ENCODE results near the gene ACTMAP. TPM values are rescaled to one million over a fixed set of nuclear protein-coding genes. Genes with fewer than 3 reads are reported as not detected.

ACTMAP gene
- total and polyA plus RNA-seq, 2 of the 13 experiments (the other 11 are each of a cell fraction or from before 2014, with no cell fraction given) = 2.2 to 7.9 TPM

GRCh38 chr19:40777937-40778705 lies 27.8 kb upstream of the ACTMAP start, which contains the start of gene RAB4B (continued):
- TF ChIP-seq, protein P1, sequence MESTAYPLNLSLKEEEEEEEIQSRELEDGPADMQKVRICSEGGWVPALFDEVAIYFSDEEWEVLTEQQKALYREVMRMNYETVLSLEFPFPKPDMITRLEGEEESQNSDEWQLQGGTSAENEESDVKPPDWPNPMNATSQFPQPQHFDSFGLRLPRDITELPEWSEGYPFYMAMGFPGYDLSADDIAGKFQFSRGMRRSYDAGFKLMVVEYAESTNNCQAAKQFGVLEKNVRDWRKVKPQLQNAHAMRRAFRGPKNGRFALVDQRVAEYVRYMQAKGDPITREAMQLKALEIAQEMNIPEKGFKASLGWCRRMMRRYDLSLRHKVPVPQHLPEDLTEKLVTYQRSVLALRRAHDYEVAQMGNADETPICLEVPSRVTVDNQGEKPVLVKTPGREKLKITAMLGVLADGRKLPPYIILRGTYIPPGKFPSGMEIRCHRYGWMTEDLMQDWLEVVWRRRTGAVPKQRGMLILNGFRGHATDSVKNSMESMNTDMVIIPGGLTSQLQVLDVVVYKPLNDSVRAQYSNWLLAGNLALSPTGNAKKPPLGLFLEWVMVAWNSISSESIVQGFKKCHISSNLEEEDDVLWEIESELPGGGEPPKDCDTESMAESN (CRISPR knock-in tag; conservative IDR thresholded peaks at IDR 0.05) = peak; percentile 68
- TF ChIP-seq SMAD3 (CRISPR knock-in tag; IDR thresholded peaks at IDR 0.05) (no peak), ADNP (CRISPR knock-in tag; IDR thresholded peaks at IDR 0.05) (no peak), NONO (IDR thresholded peaks at IDR 0.05) (no peak), NONO (CRISPR knock-in tag; conservative IDR thresholded peaks at IDR 0.05) (0 out of 2 replicates have a peak, but pooled peaks have one; percentile 21), IRX3 (CRISPR knock-in tag; IDR thresholded peaks at IDR 0.05; ENCODE audit: borderline replicate concordance, low read depth) (no peak), MAZ (IDR thresholded peaks at IDR 0.05; ENCODE audit: borderline replicate concordance, low read depth, low read length) (0 out of 2 replicates have a peak, but pooled peaks have one; percentile 2), MAZ (CRISPR knock-in tag; IDR thresholded peaks at IDR 0.05; ENCODE audit: low read depth) (peak; percentile 48), ZC3H13 (CRISPR knock-in tag; IDR thresholded peaks at IDR 0.05) (no peak), GABPB1 (CRISPR knock-in tag; IDR thresholded peaks at IDR 0.05) (peak; percentile 94), UBTF (CRISPR knock-in tag; IDR thresholded peaks at IDR 0.05) (peak; percentile 66), CCAR2 (optimal IDR thresholded peaks at IDR 0.05; ENCODE audit: low read depth, low read length) (no peak), SMYD3 (CRISPR knock-in tag; IDR thresholded peaks at IDR 0.05) (no peak), GLI4 (CRISPR knock-in tag; IDR thresholded peaks at IDR 0.05; ENCODE audit: borderline replicate concordance) (no peak), MTA1 (CRISPR knock-in tag; IDR thresholded peaks at IDR 0.05; ENCODE audit: borderline replicate concordance) (no peak), ZNF513 (CRISPR knock-in tag; conservative IDR thresholded peaks at IDR 0.05) (no peak), MTF2 (CRISPR knock-in tag; IDR thresholded peaks at IDR 0.05; ENCODE audit: borderline replicate concordance) (no peak), MIER3 (CRISPR knock-in tag; IDR thresholded peaks at IDR 0.05; ENCODE audit: borderline replicate concordance) (peak; percentile 16; the same call in 1 of the 2 replicates), TRIM24 (CRISPR knock-in tag; IDR thresholded peaks at IDR 0.05) (no peak), ATM (IDR thresholded peaks at IDR 0.05; ENCODE audit: borderline replicate concordance) (no peak), ISL2 (CRISPR knock-in tag; IDR thresholded peaks at IDR 0.05) (no peak), SAP130 (CRISPR knock-in tag; IDR thresholded peaks at IDR 0.05; ENCODE audit: low read depth) (peak; percentile 92), ZNF143 (CRISPR knock-in tag; IDR thresholded peaks at IDR 0.05) (no peak)
- TF ChIP-seq, protein P2, sequence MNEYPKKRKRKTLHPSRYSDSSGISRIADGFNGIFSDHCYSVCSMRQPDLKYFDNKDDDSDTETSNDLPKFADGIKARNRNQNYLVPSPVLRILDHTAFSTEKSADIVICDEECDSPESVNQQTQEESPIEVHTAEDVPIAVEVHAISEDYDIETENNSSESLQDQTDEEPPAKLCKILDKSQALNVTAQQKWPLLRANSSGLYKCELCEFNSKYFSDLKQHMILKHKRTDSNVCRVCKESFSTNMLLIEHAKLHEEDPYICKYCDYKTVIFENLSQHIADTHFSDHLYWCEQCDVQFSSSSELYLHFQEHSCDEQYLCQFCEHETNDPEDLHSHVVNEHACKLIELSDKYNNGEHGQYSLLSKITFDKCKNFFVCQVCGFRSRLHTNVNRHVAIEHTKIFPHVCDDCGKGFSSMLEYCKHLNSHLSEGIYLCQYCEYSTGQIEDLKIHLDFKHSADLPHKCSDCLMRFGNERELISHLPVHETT (CRISPR knock-in tag; conservative IDR thresholded peaks at IDR 0.05) = 0 out of 2 replicates have a peak, but pooled peaks have one; percentile 57
